Endodermal cell (in vitro differentiated cells): Measurements from ENCODE around the gene SELENOF. TPM values are rescaled to one million over a fixed set of nuclear protein-coding genes. Genes with fewer than 3 reads are reported as not detected.
A peak's percentile ranks its signal among the peaks of the same experiment; 100 is the strongest.

Source experiments
- DNase-seq: peaks from one replicate; pipeline ENCODE4 v3.0.0-alpha.2; 2017
- H3K27ac ChIP-seq: 2 replicates; pipeline ENCODE4 v1.5.1; 2013; ENCODE audit warnings: mild to moderate bottlenecking, low read depth, low read length, moderate library complexity
- H3K27me3 ChIP-seq: 2 replicates; pipeline ENCODE4 v1.6.1; 2013; ENCODE audit warnings: mild to moderate bottlenecking, low read length, moderate library complexity; ENCODE audit not compliant: insufficient read depth, control insufficient read depth, poor library complexity, severe bottlenecking
- H3K36me3 ChIP-seq: 2 replicates; pipeline ENCODE4 v1.7.0; 2013; ENCODE audit warnings: mild to moderate bottlenecking, low read length, moderate library complexity; ENCODE audit not compliant: control insufficient read depth, insufficient read depth
- H3K4me1 ChIP-seq: one replicate; pipeline ENCODE4 v1.7.0; 2013; ENCODE audit warnings: low read length; ENCODE audit not compliant: control insufficient read depth, insufficient read depth
- H3K4me3 ChIP-seq: 2 replicates; pipeline ENCODE4 v1.5.1; 2013; ENCODE audit warnings: mild to moderate bottlenecking, low read length, moderate library complexity
- H3K9ac ChIP-seq: 2 replicates; pipeline ENCODE4 v1.6.1; 2013; ENCODE audit warnings: mild to moderate bottlenecking, low read length, moderate library complexity; ENCODE audit not compliant: poor library complexity, severe bottlenecking; ENCODE audit errors: extremely low read depth
- H3K9me3 ChIP-seq: 2 replicates; pipeline ENCODE4 v1.6.1; 2013; ENCODE audit warnings: mild to moderate bottlenecking, low read length, moderate library complexity; ENCODE audit not compliant: control insufficient read depth
- H3K27ac Mint-ChIP-seq: 2 replicates; pipeline ENCODE4 v1.8.0; 2020; ENCODE audit warnings: mixed read lengths
- H3K27me3 Mint-ChIP-seq: 2 replicates; pipeline ENCODE4 v1.8.0; 2021; ENCODE audit warnings: mild to moderate bottlenecking, mixed read lengths; ENCODE audit not compliant: insufficient read depth
- H3K36me3 Mint-ChIP-seq: 2 replicates; pipeline ENCODE4 v1.8.0; 2020; ENCODE audit warnings: low read depth, mixed read lengths
- H3K4me1 Mint-ChIP-seq: 2 replicates; pipeline ENCODE4 v1.8.0; 2020; ENCODE audit warnings: mixed read lengths
- H3K4me3 Mint-ChIP-seq: 2 replicates; pipeline ENCODE4 v1.8.0; 2020; ENCODE audit warnings: mild to moderate bottlenecking, moderate library complexity, mixed read lengths
- H3K9me3 Mint-ChIP-seq: 2 replicates; pipeline ENCODE4 v1.8.0; 2020; ENCODE audit warnings: mild to moderate bottlenecking, mixed read lengths
- CTCF ChIP-seq: fragments of 200-600 bp; sonication (generic); conservative IDR thresholded peaks from 2 replicates; pipeline ENCODE4 v1.5.0; 2021; ENCODE audit warnings: antibody characterized with exemption, mild to moderate bottlenecking
- WGBS, 2 experiments: methylation state at CpG; one replicate each; pipeline versions ENCODE4 v1.1.5 to v1.1.7; 2013; ENCODE audit warnings: missing lambda C conversion rate in 2 of 2, mixed read lengths in 1 of 2; ENCODE audit not compliant: insufficient coverage in 1 of 2, insufficient read length in 1 of 2; 5-methylcytosine and 5-hydroxymethylcytosine counted together
- total RNA-seq, 2 donors: library from RNA; stranded (reverse); fragmentation: NEBNext Ultra II Directional in 1 of 2; extraction: Animal tissue kit (Norgen Biotek cat#: 25700) in 1 of 2; gene quantifications; 2 replicates in 1 of 2; 3 replicates in 1 of 2; pipeline ENCODE4 v1.2.1, GENCODE V29; 2021

The SELENOF gene
- total RNA-seq, 2 donors from 2014 or later = 140 to 166 TPM

- Histone ChIP-seq H3K27me3 (no peaks in the 10 kb centered on the region), H3K4me3 (no peak overlapping the region), H3K27ac (no peak overlapping the region), H3K36me3 (no peaks in the 10 kb centered on the region), H3K4me1 (peaks cover 7% of the 10 kb centered on the region), H3K9ac (no peak overlapping the region), H3K9me3 (no peaks in the 10 kb centered on the region)
- H3K36me3 Mint-ChIP-seq = peaks cover 1% of the 10 kb centered on the region
- H3K4me1 Mint-ChIP-seq = peaks cover 31% of the 10 kb centered on the region
- no peaks in the 10 kb centered on the region for H3K9me3 Mint-ChIP-seq
- no peak overlapping the region for H3K27ac Mint-ChIP-seq
- no peak for TF ChIP-seq CTCF
- H3K4me3 Mint-ChIP-seq = no peak overlapping the region
- DNase-seq = no peak
- 100% methylated on average over 1 of the region's 1 CpG; no CpG with 5 or more reads in 1 of the 2 experiments for WGBS, 2 experiments
- H3K27me3 Mint-ChIP-seq = no peaks in the 10 kb centered on the region
These were observed 72.8 kb downstream of the SELENOF start for GRCh38 chr1:86841116-86841515.

- Mint-ChIP-seq H3K4me3 (no peak overlapping the region), H3K36me3 (no peaks in the 10 kb centered on the region), H3K9me3 (peaks cover 4% of the 10 kb centered on the region), H3K27me3 (no peaks in the 10 kb centered on the region), H3K4me1 (peaks cover 17% of the 10 kb centered on the region), H3K27ac (peak overlapping the region; percentile 72)
- Histone ChIP-seq H3K4me3 (no peak overlapping the region), H3K36me3 (no peaks in the 10 kb centered on the region), H3K27ac (no peak overlapping the region), H3K9ac (no peak overlapping the region), H3K4me1 (peaks cover 3% of the 10 kb centered on the region), H3K27me3 (no peaks in the 10 kb centered on the region), H3K9me3 (no peaks in the 10 kb centered on the region)
- 61 to 63% methylated on average over 11 to 17 of the region's 17 CpGs for WGBS, 2 experiments
- peak; percentile 90 for DNase-seq
- peak; percentile 81 for TF ChIP-seq CTCF
These were observed 80.3 kb downstream of the SELENOF start for GRCh38 chr1:86833461-86834215.

- Mint-ChIP-seq H3K27ac (no peak overlapping the region), H3K36me3 (no peaks in the 10 kb centered on the region), H3K9me3 (peaks cover 4% of the 10 kb centered on the region), H3K4me3 (no peak overlapping the region), H3K27me3 (no peaks in the 10 kb centered on the region), H3K4me1 (peaks cover 17% of the 10 kb centered on the region)
- Histone ChIP-seq H3K27me3 (no peaks in the 10 kb centered on the region), H3K4me3 (no peak overlapping the region), H3K27ac (no peak overlapping the region), H3K4me1 (peaks cover 3% of the 10 kb centered on the region), H3K36me3 (no peaks in the 10 kb centered on the region), H3K9me3 (peaks cover 2% of the 10 kb centered on the region), H3K9ac (no peak overlapping the region)
- 75% methylated on average over 1 of the region's 1 CpG; no CpG with 5 or more reads in 1 of the 2 experiments for WGBS, 2 experiments
- no peak for DNase-seq
- no peak for TF ChIP-seq CTCF
These were observed 81.5 kb downstream of the SELENOF start for GRCh38 chr1:86832433-86832832.
